CD4-positive, alpha-beta T cell treated with Interleukin-2 at 100 ng/mL for 4 hours (primary cell): ENCODE results near the gene UBE2O.

Experiments
- DNase-seq: peaks from one replicate; pipeline ENCODE4 v3.0.0-alpha.2; 2020; ENCODE audit warnings: low spot score

Gene UBE2O

DNA sequence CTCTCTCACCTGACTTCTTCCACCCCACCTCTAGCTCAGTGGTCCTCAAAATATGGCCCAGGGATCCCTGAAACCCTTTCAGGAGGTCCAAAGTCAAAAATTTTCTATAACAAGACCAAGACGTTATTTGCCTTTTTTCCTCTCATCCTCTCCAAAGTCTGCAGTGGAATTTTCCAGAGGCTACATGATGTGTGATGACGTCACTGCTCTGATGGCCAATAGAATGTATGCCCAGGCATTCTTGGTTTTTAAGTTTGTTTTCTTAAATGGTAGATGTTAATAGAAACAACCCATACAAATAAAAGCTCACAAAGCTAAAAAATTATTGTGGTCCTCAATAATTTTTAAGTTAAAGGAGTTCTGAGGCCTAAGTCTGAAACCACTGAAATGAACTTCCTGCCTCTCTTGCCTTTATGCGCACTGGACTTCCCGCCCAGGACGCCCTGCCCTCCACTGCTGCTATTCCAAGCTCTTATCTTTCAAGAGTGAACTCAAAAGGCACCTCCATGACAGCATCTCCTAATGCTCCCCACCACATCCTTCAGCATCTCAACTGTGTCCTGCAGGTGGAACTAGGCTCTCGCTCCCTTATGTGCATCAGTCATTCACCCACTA lies 13.5 kb downstream of the UBE2O start:
- no peak for DNase-seq

DNA sequence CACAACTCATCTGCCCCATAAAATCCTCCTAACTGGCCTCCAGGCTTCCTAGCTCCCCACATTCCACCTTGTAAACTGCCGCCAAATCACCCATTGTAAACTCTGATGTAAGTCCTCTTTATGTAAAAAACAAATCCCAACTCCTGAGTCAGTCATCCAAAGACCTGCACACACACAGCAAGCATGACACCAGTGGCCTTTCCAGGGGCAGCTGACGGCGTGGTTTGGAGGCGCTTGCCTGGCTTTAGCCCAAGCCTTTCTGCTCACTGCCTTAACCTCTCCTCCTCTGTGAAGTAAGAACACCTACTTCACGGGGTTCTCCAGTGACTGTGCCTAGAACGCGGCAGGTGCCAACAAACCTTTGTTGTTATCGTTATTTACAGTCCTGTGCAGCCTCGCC lies 14.0 kb downstream of the UBE2O start:
- DNase-seq: no peak

DNA sequence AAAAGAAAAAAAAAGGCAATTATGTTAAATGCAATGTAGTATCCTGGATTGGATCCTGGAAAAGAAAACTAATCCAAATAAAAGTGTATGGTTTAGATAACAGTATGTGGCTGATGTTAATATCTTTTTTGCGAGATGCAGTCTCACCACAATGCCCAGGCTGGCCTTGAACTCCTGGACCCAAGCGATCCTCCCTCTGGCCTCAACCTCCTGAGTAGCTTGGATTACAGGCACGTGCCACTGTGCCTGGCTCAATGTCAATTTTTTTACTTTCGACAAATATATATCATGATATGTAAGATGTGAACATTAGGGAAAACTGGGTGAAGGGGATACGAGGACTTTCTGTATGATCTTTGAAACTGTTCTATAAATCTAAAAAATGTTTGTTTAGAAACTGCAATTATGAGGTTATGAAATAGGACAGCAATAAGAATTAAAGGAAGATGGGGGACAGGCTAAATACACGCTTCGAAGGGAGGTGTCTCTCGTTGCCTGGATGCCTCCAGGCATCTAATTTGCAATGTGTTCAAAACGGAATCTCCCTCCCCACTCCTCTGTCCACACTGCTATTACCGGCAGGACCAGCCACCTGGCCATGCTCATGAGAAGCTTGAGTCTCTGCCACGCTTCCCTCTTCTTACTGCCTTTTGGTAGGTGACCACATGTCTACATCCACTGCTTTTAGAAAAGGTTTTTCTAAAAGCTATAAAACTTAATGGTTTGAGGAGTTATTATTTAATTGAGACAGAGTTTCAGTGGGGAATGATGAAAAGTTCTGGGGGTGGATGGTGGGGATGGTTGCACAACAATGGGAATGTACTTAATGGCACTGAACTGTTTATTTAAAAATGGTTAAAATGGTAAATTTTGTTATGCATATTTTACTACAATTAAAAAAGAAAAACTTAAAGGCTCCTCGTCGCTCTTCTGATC lies 15.2 kb downstream of the UBE2O start:
- no peak for DNase-seq

DNA sequence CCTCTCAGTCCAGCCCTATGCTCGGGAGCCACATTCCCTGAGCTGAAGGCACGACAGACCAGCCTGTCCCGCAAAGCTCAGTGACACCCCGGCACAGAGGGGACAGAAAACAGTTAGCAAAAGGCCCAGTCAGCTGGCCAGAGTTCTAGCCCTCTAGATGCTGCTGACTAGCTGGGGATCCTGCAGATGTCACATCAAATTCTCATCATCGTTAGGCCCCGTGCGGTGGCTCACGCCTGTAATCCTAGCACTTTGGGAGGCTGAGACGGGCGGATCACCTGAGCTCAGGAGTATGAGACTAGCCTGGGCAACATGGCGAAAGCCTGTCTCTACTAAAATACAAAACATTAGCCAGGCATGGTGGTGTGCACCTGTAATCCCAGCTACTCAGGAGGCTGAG lies 17.2 kb downstream of the UBE2O start:
- DNase-seq: no peak

DNA sequence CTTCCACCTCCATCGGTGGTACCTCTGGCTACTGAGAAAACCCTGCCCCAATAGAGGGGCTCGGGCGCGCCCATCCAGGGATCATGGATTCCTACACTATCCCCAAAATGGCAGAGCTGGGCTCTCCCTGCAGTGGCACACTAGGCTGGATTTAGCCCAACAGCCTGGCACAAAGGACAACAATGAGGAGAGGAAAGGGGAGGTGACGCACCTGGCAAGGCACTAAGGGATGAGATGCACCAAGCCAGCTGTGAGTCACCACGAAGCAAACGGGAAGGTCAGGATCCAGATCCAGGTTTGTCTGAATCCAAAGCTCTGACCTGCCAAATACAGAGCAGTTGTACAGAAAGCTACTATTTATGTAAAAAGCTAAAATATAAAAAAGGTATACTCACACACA lies 18.1 kb downstream of the UBE2O start:
- DNase-seq: no peak

DNA sequence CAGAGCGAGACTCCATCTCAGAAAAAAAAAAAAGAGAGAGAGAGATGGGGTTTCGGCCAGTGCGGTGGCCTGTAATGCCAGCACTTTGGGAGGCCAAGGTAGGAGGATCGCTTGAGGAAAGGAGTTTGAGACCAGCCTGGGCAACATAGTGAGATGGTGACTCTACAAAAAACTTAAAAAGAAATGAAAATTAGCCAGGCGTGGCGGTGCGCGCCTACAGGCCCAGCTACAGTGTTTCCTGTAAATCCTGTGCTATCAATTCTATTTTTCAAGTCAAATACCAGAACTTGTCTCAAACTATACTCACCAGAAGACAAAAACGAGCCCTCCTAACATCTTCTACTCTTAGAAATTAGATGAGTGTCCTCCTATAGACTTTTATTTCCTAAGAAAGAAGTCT lies 19.3 kb downstream of the UBE2O start:
- no peak for DNase-seq

DNA sequence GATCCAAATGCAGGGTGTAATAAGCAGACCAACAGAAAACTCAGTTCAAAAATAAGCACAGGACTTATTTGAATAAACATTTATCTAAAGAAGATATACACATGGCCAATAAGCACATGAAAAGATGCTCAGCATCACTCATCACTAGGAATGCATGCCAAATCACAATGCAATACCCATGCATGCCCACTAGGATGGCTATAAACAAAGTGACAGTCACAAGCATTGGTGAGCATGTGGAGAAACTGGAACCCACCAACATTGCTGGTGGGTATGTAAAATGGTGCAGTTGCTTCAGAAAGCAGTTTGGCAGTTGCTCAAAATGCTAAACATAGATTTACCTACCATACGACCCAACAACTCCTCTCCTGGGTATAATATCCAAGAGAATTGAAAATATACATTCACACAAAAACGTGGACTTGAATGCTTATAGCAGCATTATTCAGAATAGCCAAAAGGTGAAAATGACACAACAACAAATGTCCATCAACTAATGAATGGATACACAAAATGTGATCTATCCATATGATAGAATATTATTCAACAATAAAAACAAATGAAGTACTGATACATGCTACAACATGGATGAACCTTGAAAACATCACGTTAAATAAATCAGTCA lies 20.1 kb downstream of the UBE2O start:
- no peak for DNase-seq

DNA sequence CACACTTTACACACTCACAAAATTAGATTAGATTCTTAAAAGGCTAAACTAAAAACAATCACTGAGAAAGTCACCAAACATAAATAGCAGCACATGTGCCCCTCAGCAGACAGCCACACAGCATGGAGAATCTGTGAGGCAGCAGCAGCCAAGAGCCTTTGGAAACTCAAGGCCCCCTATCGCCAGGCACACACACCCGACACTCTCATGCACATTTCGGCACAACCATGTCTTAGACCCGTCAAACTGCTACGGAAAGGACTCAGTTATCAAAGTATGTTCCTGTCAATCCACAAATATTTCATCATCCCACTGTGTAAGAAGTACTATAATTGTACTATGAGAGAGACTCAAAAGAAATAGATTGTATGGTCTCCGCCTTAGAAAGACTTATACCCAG lies 20.9 kb downstream of the UBE2O start:
- no peak for DNase-seq

DNA sequence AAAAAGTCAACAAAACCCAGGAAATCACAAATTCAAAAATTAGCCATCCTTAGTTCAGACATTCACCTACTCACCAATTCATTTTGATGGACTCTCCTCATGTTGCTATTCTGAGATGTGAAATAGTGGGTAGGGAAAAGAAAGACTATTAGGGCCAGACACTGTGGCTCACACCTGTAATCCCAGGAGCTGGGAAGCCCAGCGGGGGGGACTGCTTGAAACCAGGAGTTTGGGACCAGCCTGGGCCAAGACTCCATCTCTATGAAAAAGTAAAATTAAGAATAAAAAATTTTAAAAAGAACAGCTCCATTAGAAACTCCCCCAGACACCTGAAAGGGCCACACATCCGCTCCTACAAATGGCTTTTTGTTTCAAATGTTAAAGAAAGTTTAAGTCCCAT lies 21.4 kb downstream of the UBE2O start:
- DNase-seq: no peak

DNA sequence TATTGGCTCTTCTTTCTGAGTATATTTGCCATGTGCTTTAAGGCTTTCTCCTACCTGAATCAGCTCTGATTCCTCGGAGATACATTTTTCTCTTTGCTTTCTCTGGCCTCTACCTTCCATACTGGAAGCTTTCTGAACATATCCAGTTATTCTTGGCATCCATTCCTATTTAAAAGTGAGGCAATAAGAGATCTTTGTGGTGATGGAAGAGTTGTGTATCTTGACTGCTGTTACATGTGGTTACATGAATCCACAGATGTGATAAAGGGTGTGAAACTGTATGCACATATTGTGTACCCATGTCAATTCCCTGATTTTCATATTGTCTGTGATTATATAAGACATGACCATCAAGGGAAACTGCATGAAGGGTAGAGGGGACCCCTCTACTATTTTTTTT lies 24.4 kb downstream of the UBE2O start:
- DNase-seq: no peak

DNA sequence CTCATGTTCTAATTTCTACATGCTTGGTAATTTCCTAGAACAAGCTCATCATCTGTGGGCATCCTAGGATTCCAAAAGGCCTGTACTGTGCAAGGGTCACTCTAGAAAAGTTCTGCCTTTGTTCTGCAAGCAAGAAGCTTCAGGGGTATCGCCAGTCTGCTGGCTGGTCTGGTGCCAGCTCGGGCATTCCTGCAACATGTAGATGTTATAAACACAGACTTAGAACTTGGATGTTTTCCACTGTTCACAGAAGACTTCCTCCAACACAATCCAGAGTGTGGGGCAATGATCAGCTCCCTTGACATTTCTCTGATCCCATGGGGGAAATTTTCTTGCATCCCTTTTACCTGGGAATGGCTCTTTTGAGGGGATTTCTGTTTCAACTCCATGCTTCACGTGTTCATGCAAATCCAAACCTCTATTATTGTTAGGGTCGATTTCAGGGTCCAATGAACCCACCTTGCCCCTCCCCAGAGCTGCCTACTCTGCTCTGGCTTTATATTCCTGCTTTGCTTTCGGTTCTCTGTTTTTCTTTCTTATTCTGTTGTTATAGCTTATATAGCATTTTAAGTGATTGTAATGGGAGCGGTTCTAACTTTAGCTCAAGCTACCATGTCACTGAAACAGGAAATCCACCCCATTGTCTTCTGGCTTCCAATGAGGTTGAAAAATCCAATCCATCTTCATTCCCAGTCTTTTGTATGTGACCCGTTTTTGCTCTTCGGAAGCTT lies 25.3 kb downstream of the UBE2O start:
- no peak for DNase-seq

DNA sequence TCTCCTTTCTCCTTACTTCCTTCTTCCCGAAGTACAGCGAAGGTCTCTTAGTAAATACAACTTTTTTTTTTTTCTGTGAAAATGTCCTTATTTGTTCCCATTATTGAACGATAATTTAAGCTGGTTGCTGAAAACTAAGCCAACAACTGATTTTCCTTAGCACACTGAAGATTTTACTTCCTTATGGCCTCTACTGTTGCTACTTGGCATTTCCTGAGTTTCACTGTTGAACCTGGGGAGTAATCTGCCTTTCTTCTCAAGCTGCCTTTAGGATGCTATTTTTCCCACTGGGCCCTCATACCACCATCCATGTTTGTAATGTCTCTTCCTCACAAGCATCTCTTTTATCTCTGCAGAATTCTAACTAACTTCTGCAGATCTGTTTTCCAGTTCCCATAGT lies 26.1 kb downstream of the UBE2O start:
- no peak for DNase-seq

DNA sequence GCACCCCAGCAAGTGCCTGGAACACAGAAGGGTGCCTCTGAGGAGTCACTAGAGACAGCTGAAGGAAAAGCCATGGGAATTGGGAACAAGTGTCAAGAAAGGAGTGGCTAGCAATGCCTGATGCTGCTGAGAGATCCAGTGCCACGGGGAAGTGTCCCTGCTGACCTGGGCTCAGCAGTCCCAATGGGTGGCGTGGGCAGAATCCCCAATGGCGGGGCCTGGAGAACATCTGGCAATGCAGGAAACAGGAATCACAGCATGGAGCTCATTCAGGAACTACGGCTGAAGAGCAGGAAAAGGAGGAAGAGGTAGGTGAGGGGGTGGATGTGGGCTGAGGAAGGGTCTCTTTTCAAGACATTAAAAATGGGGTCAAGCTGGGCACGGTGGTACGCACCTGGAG lies 30.1 kb downstream of the UBE2O start:
- DNase-seq: no peak

DNA sequence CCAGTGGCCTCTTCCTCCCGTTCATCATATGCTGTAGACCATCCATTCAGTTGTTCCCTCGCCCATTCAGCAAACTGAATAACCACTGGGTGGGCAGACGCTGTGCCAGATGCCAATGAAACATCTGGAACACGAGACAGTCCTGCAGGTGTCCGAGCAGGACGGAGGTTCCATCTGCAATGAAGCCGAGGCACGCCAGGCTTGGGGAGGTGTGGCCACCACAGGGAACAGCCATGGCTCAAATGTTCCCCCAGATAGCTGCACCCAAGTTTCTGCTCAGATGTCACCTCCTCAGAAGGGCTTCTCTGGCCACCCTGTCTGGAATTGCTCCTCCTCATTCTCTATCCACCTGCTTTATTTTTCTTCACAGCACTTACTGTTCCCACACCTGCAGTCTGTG lies 30.5 kb downstream of the UBE2O start:
- no peak for DNase-seq

DNA sequence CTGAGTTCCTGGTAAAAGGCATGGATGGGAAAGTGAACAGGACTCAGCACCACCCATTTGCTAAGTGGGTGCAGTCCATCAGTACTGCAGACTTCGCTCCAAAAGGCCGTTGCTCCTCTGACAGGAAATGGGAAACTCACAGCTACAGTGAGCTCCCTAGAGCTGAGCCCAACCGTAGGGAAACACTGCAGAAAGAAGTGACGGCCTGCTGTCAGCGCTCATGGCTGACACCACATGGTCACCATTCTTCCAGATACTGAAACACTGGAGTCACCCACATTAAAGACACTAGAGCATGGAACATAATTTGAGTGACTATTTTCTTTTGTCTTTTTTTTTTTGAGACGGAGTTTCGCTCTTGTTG lies 31.9 kb downstream of the UBE2O start:
- DNase-seq: no peak

DNA sequence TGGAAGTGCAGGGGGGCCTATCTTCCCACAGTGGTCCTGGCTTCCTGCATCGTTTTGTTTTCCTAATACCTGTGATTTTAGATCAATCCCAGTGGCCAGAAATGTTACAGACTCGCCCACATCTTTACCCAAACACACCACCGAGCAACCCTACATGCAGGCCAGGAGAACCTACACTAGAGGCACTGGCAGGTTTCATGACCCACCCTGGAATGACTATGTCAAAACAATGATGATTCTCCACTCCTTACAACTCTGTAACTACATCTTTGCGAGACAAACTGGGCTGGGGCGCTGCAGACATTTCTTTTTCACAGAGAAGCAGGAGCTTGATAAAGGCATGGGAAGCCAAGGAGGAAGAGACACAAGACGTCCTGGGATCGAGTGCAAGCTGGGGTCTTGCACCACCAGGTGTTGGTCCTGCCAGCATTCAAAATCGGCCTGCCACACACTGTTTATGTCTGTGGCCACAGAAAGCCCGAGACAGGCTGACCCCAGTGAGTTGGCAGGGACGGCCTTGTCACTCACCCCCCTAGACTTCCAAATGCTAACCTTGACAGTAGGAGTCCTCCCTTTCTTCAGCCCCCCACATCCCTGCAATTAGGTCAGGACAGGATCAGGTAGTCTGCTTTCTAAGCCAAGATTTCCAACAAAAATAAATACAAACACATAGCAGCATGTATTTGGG lies 32.5 kb downstream of the UBE2O start:
- DNase-seq: no peak

DNA sequence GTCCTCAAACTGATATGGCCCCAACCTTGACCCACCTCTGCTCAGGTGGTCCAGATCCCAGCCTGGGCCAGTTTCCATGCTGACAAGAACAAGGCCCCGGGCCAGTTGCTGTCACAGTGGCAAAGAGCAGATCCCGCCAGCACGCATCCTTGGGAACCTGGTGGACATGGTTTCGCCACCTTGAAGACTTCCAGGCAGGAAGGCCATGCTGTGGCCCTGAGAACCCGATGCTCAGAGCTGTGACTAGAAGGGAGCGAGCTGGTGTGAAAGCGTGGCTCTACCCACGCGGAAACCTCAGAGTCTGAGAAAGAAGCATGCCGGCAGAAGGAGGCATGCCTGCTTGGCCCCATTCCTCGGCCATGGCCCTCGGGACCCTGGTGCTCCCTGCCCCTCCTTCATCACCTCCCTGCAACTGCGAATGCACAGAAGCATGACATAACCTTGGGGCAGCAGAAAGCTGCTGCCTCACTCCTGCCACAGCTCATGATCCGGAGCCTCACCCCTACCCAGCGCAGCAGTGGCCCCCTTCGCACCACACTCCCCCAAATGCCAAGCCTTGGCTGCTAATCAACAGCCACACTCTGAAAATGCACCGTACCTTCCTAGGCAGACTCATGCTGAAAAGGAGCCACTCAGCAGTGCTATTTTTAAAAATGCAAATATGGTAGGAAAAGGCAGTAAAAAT lies 33.2 kb downstream of the UBE2O start:
- DNase-seq: no peak

DNA sequence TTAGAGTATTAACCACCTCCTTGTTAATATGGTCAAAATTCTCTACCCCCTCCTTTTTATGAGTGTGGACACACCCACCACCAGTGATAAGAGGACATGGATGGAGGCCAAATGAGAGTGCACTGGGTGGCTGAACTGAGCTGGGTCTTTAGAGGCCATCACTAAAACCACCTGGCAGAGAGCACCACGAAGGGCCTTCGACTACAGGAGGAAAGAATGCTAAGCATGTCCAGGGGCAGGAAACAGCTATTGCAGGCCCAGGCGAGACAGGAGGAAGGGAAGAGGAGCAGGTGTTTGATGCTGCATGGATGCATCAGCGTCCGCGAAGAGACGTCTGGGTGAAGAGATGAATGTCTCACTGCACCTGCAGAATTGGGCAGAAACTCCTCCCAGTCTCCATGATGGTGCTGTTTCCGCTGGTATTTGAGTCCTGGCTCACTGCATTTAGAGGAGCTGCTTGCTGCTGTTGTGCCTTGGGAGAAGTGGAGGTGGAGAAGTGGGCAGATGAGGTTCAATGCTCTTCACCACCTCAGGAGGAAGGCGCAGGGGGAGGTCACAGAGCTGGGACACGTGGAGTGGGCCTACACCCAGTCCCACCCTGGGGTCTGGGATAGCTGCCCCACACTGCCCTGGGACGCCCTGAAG lies 35.3 kb downstream of the UBE2O start:
- DNase-seq: no peak

DNA sequence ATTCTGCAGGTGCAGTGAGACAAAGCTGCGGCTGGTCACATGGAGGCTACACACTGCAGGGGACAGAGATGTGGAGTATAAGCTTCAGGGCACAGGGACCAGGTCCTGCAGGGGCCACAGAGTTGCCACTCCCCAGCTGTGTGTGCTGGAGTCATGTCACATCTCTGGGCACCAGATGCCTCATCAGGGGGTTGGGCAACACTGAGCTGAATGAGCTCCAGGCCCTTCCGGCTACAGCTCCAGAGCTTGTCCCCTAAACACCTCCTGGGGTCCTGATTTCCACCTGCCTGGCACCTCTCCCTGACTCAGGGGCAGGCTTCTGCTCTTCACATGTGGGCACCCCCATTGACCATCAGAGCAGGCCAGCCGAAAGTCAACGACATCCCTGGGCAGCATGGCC lies 36.1 kb downstream of the UBE2O start:
- DNase-seq: no peak

DNA sequence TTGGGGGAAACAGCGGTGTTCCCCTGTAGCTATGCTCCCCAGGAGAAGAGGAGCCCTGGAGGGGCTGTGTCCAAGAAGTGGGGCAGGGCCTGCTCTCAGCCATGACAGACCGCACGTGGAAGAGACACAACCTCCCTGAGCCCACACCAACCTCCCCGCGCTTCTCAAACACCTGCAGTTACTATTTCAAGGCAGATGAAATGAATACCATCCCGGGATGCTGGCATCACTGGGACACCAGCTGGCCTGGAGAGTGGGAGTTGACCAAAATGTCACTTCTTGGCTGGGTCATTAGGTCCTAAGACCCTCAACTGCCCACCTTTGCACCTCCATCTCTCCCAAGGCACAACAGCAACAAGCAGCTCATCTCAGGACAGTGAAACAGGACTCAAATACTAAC lies 36.5 kb downstream of the UBE2O start:
- no peak for DNase-seq

DNA sequence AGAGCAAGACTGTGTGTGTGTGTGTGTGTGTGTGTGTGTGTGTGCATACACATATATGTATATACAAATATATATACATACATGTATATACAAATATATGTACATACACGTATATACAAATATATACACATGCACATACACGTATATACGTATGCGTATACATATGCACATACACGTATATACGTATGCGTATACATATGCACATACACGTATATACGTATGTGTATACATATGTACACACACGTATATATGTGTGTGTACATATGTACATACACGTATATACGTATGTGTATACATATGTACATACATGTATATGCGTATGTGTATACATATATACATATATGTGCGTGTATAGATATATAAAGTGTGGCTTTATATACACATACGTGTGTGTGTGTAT lies 37.2 kb downstream of the UBE2O start:
- DNase-seq: no peak
